Measurements from ENCODE around the gene ZNF14. TPM values are rescaled to one million over a fixed set of nuclear protein-coding genes. Genes with fewer than 3 reads are reported as not detected.

The ZNF14 gene
- polyA plus RNA-seq, 4 donors = 1.1 to 9.1 (median 2.0) TPM

DNA sequence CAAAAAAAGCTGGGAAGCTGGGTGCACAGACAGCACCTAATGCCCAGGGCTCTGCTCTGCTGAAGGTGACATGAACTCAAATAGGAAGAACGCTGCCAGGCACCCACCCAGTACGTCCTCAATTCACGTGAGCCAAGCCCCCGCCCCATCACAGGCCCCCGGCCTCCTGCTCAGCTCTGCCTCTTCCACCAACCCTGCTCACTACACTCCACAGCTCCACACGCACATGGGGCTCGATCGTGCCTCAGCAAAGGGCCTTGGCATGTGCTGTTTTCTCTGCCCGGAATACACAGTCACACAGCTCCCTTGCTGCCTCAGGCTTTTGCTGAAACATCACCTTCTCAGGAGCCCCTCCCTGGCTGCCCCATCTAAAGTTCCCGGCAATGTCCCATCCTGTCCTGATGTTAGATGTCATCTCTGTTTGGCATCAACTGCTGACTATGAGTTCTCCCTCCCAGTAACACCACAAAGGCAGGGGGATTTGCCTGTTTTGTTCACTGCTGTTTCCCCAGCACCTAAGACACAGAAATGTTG, 71.7 kb downstream of the ZNF14 start:
- H3K27ac ChIP-seq (ENCODE audit: low read depth in 1 of 3, low read length in 2 of 3) = peak overlapping the region in 1 of 3 donors; percentile 15
- H3K4me1 ChIP-seq (ENCODE audit: control insufficient read depth in 3 of 3, insufficient read depth in 2 of 3, low read depth in 1 of 3, low read length in 2 of 3) = peaks cover 7 to 8% (median 8%) of the 10 kb centered on the region in 3 donors
- DNase-seq = no peak

More for the DNA sequence above, 71.7 kb downstream of the ZNF14 start:
- no peak for FAIRE-seq
- WGBS, 3 donors = 83 to 93% (median 89%) methylated on average over 10 of the region's 10 CpGs
- Histone ChIP-seq H3K36me3 (ENCODE audit: control insufficient read depth in 3 of 3, insufficient read depth in 2 of 3, low read depth in 1 of 3, low read length in 3 of 3) (peaks cover 5 to 49% (median 7%) of the 10 kb centered on the region in 3 donors), H3K9me3 (ENCODE audit: control insufficient read depth in 2 of 2, insufficient read depth in 1 of 2, low read depth in 1 of 2, low read length in 1 of 2) (no peaks in the 10 kb centered on the region), H3K27me3 (ENCODE audit: control insufficient read depth in 3 of 3, insufficient read depth in 3 of 3, low read length in 3 of 3) (no peaks in the 10 kb centered on the region), H3K4me3 (ENCODE audit: low read depth in 1 of 3, low read length in 3 of 3) (peak overlapping the region in 1 of 3 donors; percentile 8)

Other genes starting within 250 kb of the ZNF14 start
- 1 to 10 TPM; 1.6 to 3.4 (median 1.9) TPM for gene TSSK6, start 217.6 kb downstream of the ZNF14 start, polyA plus RNA-seq
- 100 to 1,000 TPM; 203 to 344 (median 339) TPM for gene NDUFA13, start 216.9 kb downstream of the ZNF14 start, polyA plus RNA-seq
- gene YJEFN3, start 204.2 kb downstream of the ZNF14 start, polyA plus RNA-seq = 10 to 100 TPM in 3 of 4 donors, 1 to 10 TPM in 1; 6.7 to 44.1 (median 17.5) TPM
- under 1 TPM in 2 of 4 donors, not detected in 2; 0.09 to 0.13 TPM for gene CILP2, start 194.8 kb downstream of the ZNF14 start, polyA plus RNA-seq
- 1 to 10 TPM in 2 of 4 donors, under 1 TPM in 2; 0.81 to 2.5 (median 1.4) TPM for gene PBX4, start 114.4 kb downstream of the ZNF14 start, polyA plus RNA-seq
- gene LPAR2, start 104.9 kb downstream of the ZNF14 start, polyA plus RNA-seq = 10 to 100 TPM in 3 of 4 donors, 1 to 10 TPM in 1; 8.0 to 21.6 (median 11.9) TPM
- gene GMIP, start 89.5 kb downstream of the ZNF14 start, polyA plus RNA-seq = 10 to 100 TPM in 3 of 4 donors, 1 to 10 TPM in 1; 8.3 to 15.1 (median 12.5) TPM
- gene ATP13A1, start 69.4 kb downstream of the ZNF14 start, polyA plus RNA-seq = 10 to 100 TPM; 40.3 to 60.8 (median 45.9) TPM
- 1 to 10 TPM; 7.1 to 10.0 (median 8.7) TPM for gene ZNF101, start 64.3 kb downstream of the ZNF14 start, polyA plus RNA-seq
- gene ZNF506, start 88.6 kb upstream of the ZNF14 start, polyA plus RNA-seq = 10 to 100 TPM in 1 of 4 donors, 1 to 10 TPM in 3; 2.5 to 27.7 (median 4.7) TPM
- gene ZNF253, start 132.8 kb upstream of the ZNF14 start, polyA plus RNA-seq = 10 to 100 TPM in 1 of 4 donors, 1 to 10 TPM in 3; 1.1 to 17.4 (median 3.2) TPM
- gene ZNF93, start 167.8 kb upstream of the ZNF14 start, polyA plus RNA-seq = 1 to 10 TPM in 3 of 4 donors, not detected in 1; 1.1 to 8.0 (median 3.1) TPM